OCI-LY1 (cell line): ENCODE results near the gene SLAMF7.
"Not testable (repeated sequence)": the region's sequence is repeated elsewhere in the genome, so short reads cannot be mapped to it uniquely, and the experiment has no call there.

ENCODE experiments used
- H2AFZ ChIP-seq: fragments of 200-600 bp; sonication (generic), shearing (Covaris generic); 2 replicates; pipeline ENCODE4 v1.6.0; 2014; ENCODE audit warnings: antibody characterized with exemption, mild to moderate bottlenecking, low read length
- H3F3A ChIP-seq: fragments of 200-600 bp; sonication (generic), shearing (Covaris generic); 2 replicates; pipeline ENCODE4 v1.6.0; 2014; ENCODE audit warnings: mild to moderate bottlenecking, antibody characterized with exemption, low read length, moderate library complexity; ENCODE audit not compliant: insufficient read depth
- H3K27ac ChIP-seq: fragments of 200-600 bp; sonication (generic); 2 replicates; pipeline ENCODE4 v1.5.1; 2014; ENCODE audit warnings: low read length, mixed run types, mild to moderate bottlenecking, low read depth; ENCODE audit not compliant: poor library complexity, severe bottlenecking
- H3K27me3 ChIP-seq: fragments of 200-600 bp; sonication (generic); 2 replicates; pipeline ENCODE4 v1.6.0; 2014; ENCODE audit warnings: antibody characterized with exemption, mild to moderate bottlenecking, low read length, moderate library complexity; ENCODE audit not compliant: insufficient read depth
- H3K36me3 ChIP-seq: fragments of 200-600 bp; sonication (generic); 2 replicates; pipeline ENCODE4 v1.6.1; 2014; ENCODE audit warnings: mild to moderate bottlenecking, antibody characterized with exemption, low read length, moderate library complexity, mixed read lengths; ENCODE audit not compliant: insufficient read depth
- H3K4me1 ChIP-seq: fragments of 200-600 bp; sonication (generic); 2 replicates; pipeline ENCODE4 v1.5.1; 2014; ENCODE audit warnings: mild to moderate bottlenecking, low read length, moderate library complexity; ENCODE audit not compliant: insufficient read depth, severe bottlenecking
- H3K4me2 ChIP-seq: fragments of 200-600 bp; sonication (generic), shearing (Covaris generic); 2 replicates; pipeline ENCODE4 v1.6.1; 2014; ENCODE audit warnings: low read length
- H3K4me3 ChIP-seq: fragments of 200-600 bp; sonication (generic); 2 replicates; pipeline ENCODE4 v1.5.1; 2014; ENCODE audit warnings: low read length, low read depth, mild to moderate bottlenecking, mixed read lengths; ENCODE audit not compliant: poor library complexity, severe bottlenecking
- H3K79me2 ChIP-seq: fragments of 200-600 bp; shearing (Covaris generic); 2 replicates; pipeline ENCODE4 v1.6.1; 2016; ENCODE audit warnings: mixed run types, low read length, mixed read lengths; ENCODE audit not compliant: insufficient read depth
- H3K9ac ChIP-seq: fragments of 200-600 bp; sonication (generic), shearing (Covaris generic); 2 replicates; pipeline ENCODE4 v1.6.1; 2014; ENCODE audit warnings: mild to moderate bottlenecking, low read length, mixed read lengths
- H3K9me2 ChIP-seq: fragments of 200-600 bp; sonication (generic), shearing (Covaris generic); 2 replicates; pipeline ENCODE4 v1.6.1; 2014; ENCODE audit warnings: low read depth, mild to moderate bottlenecking, low read length, mixed read lengths
- H3K9me3 ChIP-seq: fragments of 200-600 bp; shearing (Covaris generic); 2 replicates; pipeline ENCODE4 v1.6.1; 2014; ENCODE audit warnings: low read length, mixed read lengths
- H4K20me1 ChIP-seq: fragments of 200-600 bp; sonication (generic), shearing (Covaris generic); 2 replicates; pipeline ENCODE4 v1.6.0; 2016; ENCODE audit warnings: mild to moderate bottlenecking, low read length; ENCODE audit not compliant: insufficient read depth
- EZH2 ChIP-seq: fragments of 200-600 bp; sonication (generic), shearing (Covaris generic); IDR thresholded peaks from 2 replicates; pipeline ENCODE4 v1.8.0; 2017; ENCODE audit warnings: borderline replicate concordance, mixed run types, mild to moderate bottlenecking, antibody characterized with exemption, low read length, moderate library complexity, mixed read lengths
- TF ChIP-seq, protein P1 (sequence below): fragments of 200-600 bp; sonication (generic), shearing (Covaris generic); IDR thresholded peaks from 2 replicates; pipeline ENCODE4 v1.5.1; 2017; ENCODE audit warnings: mild to moderate bottlenecking, antibody characterized with exemption, low read length, moderate library complexity, mixed read lengths

Gene SLAMF7

DNA sequence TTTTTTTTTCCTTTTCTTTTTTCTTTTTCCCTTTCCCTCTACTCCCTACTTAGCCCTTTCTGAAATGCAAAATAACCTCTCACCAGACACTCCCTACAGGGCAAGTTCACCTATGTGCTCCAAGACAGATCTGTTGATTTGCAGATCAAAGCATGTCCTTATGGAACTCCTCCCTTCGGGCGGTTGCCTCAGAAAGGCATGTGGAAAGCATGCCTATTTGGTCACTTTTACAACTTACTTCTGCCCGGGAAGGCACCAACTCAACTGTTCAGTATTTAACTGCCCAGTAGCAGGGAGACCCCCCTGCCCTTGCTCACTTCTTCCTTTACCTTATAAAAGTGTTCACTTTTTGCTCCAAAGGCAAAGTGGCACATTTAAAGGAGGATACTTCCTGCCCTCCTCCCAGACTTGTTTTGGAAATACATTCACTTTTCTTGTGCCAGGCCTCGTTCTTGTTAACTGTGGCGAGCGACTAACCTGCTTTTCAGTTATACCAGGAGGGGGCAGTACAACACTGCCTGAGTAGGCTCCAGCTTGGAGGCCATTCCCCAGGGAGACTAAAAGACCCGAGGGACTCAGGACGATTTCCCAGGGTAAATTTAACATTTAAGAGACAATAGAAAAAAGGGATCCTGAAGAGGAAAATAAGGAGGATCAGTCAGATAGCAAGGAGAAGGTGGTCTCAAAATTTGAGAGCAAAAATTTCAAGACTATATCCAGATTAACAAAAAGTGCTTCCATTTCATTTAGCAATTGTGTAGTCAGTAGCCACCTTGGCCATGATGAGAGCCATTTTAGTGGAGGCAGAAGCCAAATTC, 12.3 kb upstream of the SLAMF7 start:
- H3K9ac ChIP-seq = peak overlapping the region; percentile 43
- no peaks in the 10 kb centered on the region for H4K20me1 ChIP-seq
- H3K4me1 ChIP-seq = peaks cover 45% of the 10 kb centered on the region
- no peak overlapping the region for H3K4me3 ChIP-seq
- H3K79me2 ChIP-seq = no peaks in the 10 kb centered on the region
- H3K27me3 ChIP-seq = no peaks in the 10 kb centered on the region
- no peaks in the 10 kb centered on the region for H3K36me3 ChIP-seq
- H3K4me2 ChIP-seq = peak overlapping the region; percentile 32; the same call in 1 of the 2 replicates
- no peaks in the 10 kb centered on the region for H3F3A ChIP-seq
- H3K9me3 ChIP-seq = no peaks in the 10 kb centered on the region
- H3K27ac ChIP-seq = peak overlapping the region; percentile 33
- H3K9me2 ChIP-seq = no peaks in the 10 kb centered on the region
- TF ChIP-seq EZH2 = no peak
- TF ChIP-seq, protein P1, sequence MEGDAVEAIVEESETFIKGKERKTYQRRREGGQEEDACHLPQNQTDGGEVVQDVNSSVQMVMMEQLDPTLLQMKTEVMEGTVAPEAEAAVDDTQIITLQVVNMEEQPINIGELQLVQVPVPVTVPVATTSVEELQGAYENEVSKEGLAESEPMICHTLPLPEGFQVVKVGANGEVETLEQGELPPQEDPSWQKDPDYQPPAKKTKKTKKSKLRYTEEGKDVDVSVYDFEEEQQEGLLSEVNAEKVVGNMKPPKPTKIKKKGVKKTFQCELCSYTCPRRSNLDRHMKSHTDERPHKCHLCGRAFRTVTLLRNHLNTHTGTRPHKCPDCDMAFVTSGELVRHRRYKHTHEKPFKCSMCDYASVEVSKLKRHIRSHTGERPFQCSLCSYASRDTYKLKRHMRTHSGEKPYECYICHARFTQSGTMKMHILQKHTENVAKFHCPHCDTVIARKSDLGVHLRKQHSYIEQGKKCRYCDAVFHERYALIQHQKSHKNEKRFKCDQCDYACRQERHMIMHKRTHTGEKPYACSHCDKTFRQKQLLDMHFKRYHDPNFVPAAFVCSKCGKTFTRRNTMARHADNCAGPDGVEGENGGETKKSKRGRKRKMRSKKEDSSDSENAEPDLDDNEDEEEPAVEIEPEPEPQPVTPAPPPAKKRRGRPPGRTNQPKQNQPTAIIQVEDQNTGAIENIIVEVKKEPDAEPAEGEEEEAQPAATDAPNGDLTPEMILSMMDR = peak; percentile 93
- H2AFZ ChIP-seq = peak overlapping the region; percentile 56; the same call in 1 of the 2 replicates

DNA sequence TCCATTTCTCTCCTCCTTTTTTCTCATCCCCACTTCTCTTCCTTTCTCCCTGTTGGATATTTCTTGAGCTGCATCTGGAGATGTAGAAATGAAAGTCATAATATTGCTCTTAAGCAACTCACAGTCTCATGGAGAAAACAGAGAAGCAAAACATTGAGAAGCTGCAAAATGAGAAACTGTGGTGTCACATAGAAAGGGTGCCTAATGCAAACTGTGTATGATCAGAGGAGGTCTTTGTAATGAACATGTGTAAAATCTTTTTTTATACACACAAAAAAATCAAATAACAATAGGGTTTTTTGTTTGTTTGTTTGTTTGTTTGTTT, 11.8 kb upstream of the SLAMF7 start:
- Histone ChIP-seq H3K9me2 (no peaks in the 10 kb centered on the region), H3K4me3 (no peak overlapping the region), H3K27me3 (no peaks in the 10 kb centered on the region), H3K9me3 (no peaks in the 10 kb centered on the region), H3K4me1 (peaks cover 44% of the 10 kb centered on the region), H4K20me1 (no peaks in the 10 kb centered on the region), H3K79me2 (no peaks in the 10 kb centered on the region), H3F3A (no peaks in the 10 kb centered on the region), H3K27ac (no peak overlapping the region), H3K4me2 (peak overlapping the region; percentile 32; the same call in 1 of the 2 replicates), H2AFZ (no peak overlapping the region), H3K9ac (peak overlapping the region; percentile 43; the same call in 1 of the 2 replicates), H3K36me3 (no peaks in the 10 kb centered on the region)
- TF ChIP-seq, protein P1 = no peak
- TF ChIP-seq EZH2 = no peak

DNA sequence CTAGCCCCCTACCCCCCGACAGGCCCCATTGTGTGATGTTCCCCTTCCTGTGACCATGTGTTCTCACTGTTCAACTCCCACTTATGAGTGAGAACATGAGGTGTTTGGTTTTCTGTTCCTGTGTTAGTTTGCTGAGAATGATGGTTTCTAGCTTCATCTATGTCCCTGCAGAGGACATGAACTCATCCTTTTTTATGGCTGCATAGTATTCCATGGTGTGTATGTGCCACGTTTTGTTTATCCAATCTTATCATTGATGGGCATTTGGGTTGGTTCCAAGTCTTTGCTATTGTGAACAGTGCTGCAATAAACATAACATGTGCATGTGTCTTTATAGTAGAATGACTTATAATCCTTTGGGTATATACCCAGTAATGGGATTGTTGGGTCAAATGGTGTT, 7.5 kb upstream of the SLAMF7 start:
- H3K27me3 ChIP-seq, H3K79me2 ChIP-seq, H3K9ac ChIP-seq, H3F3A ChIP-seq, H3K9me3 ChIP-seq, H3K27ac ChIP-seq, H4K20me1 ChIP-seq, H3K4me3 ChIP-seq, H3K9me2 ChIP-seq, H2AFZ ChIP-seq, H3K4me2 ChIP-seq, H3K36me3 ChIP-seq: not testable (repeated sequence)
- H3K4me1 ChIP-seq = peaks cover 16% of the 10 kb centered on the region

DNA sequence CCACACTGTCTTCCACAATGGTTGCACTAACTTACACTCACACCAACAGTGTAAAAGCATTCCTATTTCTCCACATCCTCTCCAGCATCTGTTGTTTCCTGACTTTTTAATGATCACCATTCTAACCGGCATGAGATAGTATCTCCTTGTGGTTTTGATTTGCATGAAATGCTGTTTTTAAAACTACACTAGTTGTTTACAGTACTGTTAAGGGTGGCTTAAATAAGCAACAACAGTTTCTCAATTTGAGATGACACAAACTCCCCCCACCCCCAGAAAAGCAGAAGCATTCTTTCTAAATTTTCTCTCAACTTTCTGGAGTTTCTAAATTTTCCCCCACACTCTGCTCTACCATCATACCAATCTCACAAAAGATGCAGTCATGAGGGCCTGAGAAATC, 7.1 kb upstream of the SLAMF7 start:
- peaks cover 12% of the 10 kb centered on the region for H3K4me1 ChIP-seq
- no peaks in the 10 kb centered on the region for H3K36me3 ChIP-seq
- H3K4me2 ChIP-seq = no peak overlapping the region
- H2AFZ ChIP-seq = no peak overlapping the region
- H3F3A ChIP-seq = no peaks in the 10 kb centered on the region
- TF ChIP-seq, protein P1 = no peak
- no peak for TF ChIP-seq EZH2
- no peak overlapping the region for H3K9ac ChIP-seq
- no peaks in the 10 kb centered on the region for H3K9me2 ChIP-seq
- H3K4me3 ChIP-seq = no peak overlapping the region
- 0 out of 2 replicates have a peak, but pooled peaks cover 2% of the 10 kb centered on the region for H3K9me3 ChIP-seq
- H3K27ac ChIP-seq = no peak overlapping the region
- H3K79me2 ChIP-seq = no peaks in the 10 kb centered on the region
- no peaks in the 10 kb centered on the region for H4K20me1 ChIP-seq
- H3K27me3 ChIP-seq = no peaks in the 10 kb centered on the region
